Karpas-422 (cell line): ENCODE measurements around the gene MAP3K8. TPM values are rescaled to one million over a fixed set of nuclear protein-coding genes. Genes with fewer than 3 reads are reported as not detected.
"Not testable (repeated sequence)": the region's sequence is repeated elsewhere in the genome, so short reads cannot be mapped to it uniquely, and the experiment has no call there.

Experiments used
- DNase-seq: peaks from one replicate; pipeline ENCODE4 v3.0.0-alpha.2; 2015
- H2AFZ ChIP-seq: fragments of 200-600 bp; sonication (generic); 2 replicates; pipeline ENCODE4 v1.6.1; 2014; ENCODE audit warnings: antibody characterized with exemption, low read length, mixed read lengths
- H3K27ac ChIP-seq: fragments of 200-600 bp; sonication (generic); 2 replicates; pipeline ENCODE4 v1.5.1; 2014; ENCODE audit warnings: mild to moderate bottlenecking, low read length, moderate library complexity
- H3K27me3 ChIP-seq: fragments of 200-600 bp; sonication (generic); 2 replicates; pipeline ENCODE4 v1.6.1; 2014; ENCODE audit warnings: low read length, mixed read lengths
- H3K36me3 ChIP-seq: fragments of 200-600 bp; sonication (generic); 2 replicates; pipeline ENCODE4 v1.6.1; 2014; ENCODE audit warnings: low read length, mixed read lengths; ENCODE audit not compliant: insufficient read depth
- H3K4me1 ChIP-seq: fragments of 200-600 bp; sonication (generic); 2 replicates; pipeline ENCODE4 v1.6.1; 2014; ENCODE audit warnings: mild to moderate bottlenecking, low read length, mixed read lengths
- H3K4me2 ChIP-seq: fragments of 200-600 bp; sonication (generic); 2 replicates; pipeline ENCODE4 v1.6.1; 2014; ENCODE audit warnings: low read length, low read depth, mild to moderate bottlenecking; ENCODE audit not compliant: poor library complexity, severe bottlenecking
- H3K4me3 ChIP-seq: fragments of 200-600 bp; sonication (generic); 2 replicates; pipeline ENCODE4 v1.5.1; 2014; ENCODE audit warnings: mild to moderate bottlenecking, antibody characterized with exemption, low read length, mixed read lengths
- H3K79me2 ChIP-seq: fragments of 200-600 bp; sonication (generic); 2 replicates; pipeline ENCODE4 v1.6.1; 2014; ENCODE audit warnings: mild to moderate bottlenecking, low read length, mixed read lengths
- H3K9ac ChIP-seq: fragments of 200-600 bp; sonication (generic); 2 replicates; pipeline ENCODE4 v1.6.0; 2014; ENCODE audit warnings: low read length
- H3K9me2 ChIP-seq: fragments of 200-600 bp; sonication (generic), shearing (Covaris generic); replicated peaks from 2 replicates; pipeline ENCODE4 v1.6.0; 2014; ENCODE audit warnings: mild to moderate bottlenecking, low read length, moderate library complexity; ENCODE audit not compliant: insufficient read depth
- H3K9me3 ChIP-seq: fragments of 300-700, 200-600 bp; sonication (generic); 2 replicates; pipeline ENCODE4 v1.6.1; 2014; ENCODE audit warnings: low read length, mixed read lengths
- H4K20me1 ChIP-seq: fragments of 200-600 bp; sonication (generic); 2 replicates; pipeline ENCODE4 v1.6.1; 2014; ENCODE audit warnings: mild to moderate bottlenecking, antibody characterized with exemption, low read length, low read depth; ENCODE audit not compliant: insufficient read depth
- total RNA-seq: library from RNA; depleted of rRNA; stranded (reverse); fragments of >200 nt; shearing (Covaris generic); gene quantifications from 2 replicates; pipeline ENCODE4 v1.2.3, GENCODE V29; 2014; ENCODE audit warnings: low replicate concordance

MAP3K8 gene
- total RNA-seq, 1 experiment from 2014 or later, result 69.8 TPM

- peaks cover 46% of the 10 kb centered on the region for H3K36me3 ChIP-seq
Measured at GRCh38 chr10:30462513-30462912, 28.5 kb downstream of the MAP3K8 start.

GRCh38 chr10:30463944-30464451, 30.0 kb downstream of the MAP3K8 start:
- H3K27me3 ChIP-seq, result no peaks in the 10 kb centered on the region
- H2AFZ ChIP-seq, result no peak overlapping the region
- H3K9me2 ChIP-seq, result no peaks in the 10 kb centered on the region
- H3K9ac ChIP-seq, result no peak overlapping the region
- no peaks in the 10 kb centered on the region for H3K9me3 ChIP-seq
- H3K4me2 ChIP-seq, result no peak overlapping the region
- peaks cover 22% of the 10 kb centered on the region for H3K4me1 ChIP-seq
- H3K4me3 ChIP-seq, result no peak overlapping the region
- DNase-seq, result no peak
- H3K27ac ChIP-seq, result peak overlapping the region; percentile 18; the same call in 1 of the 2 replicates
- H4K20me1 ChIP-seq, result no peaks in the 10 kb centered on the region
- H3K79me2 ChIP-seq, result no peaks in the 10 kb centered on the region
- H3K36me3 ChIP-seq, result peaks cover 33% of the 10 kb centered on the region

More at GRCh38 chr10:30462513-30462912, 28.5 kb downstream of the MAP3K8 start:
- H2AFZ ChIP-seq, result no peak overlapping the region
- no peaks in the 10 kb centered on the region for H3K9me2 ChIP-seq
- no peak for DNase-seq
- H3K4me3 ChIP-seq, result no peak overlapping the region
- no peaks in the 10 kb centered on the region for H3K79me2 ChIP-seq
- no peaks in the 10 kb centered on the region for H3K27me3 ChIP-seq
- H3K4me2 ChIP-seq, result no peak overlapping the region
- no peaks in the 10 kb centered on the region for H4K20me1 ChIP-seq
- H3K27ac ChIP-seq, result peak overlapping the region; percentile 33
- no peak overlapping the region for H3K9ac ChIP-seq
- H3K9me3 ChIP-seq, result no peaks in the 10 kb centered on the region
- peaks cover 12% of the 10 kb centered on the region for H3K4me1 ChIP-seq

GRCh38 chr10:30464675-30465074, 30.7 kb downstream of the MAP3K8 start:
- Histone ChIP-seq H3K4me1 (peaks cover 22% of the 10 kb centered on the region), H3K27ac (peak overlapping the region; percentile 18; the same call in 1 of the 2 replicates)
- no peak for DNase-seq

GRCh38 chr10:30466445-30466844, 32.5 kb downstream of the MAP3K8 start:
- peaks cover 14% of the 10 kb centered on the region for H3K4me1 ChIP-seq
- H3K4me3 ChIP-seq, result no peak overlapping the region
- H3K27me3 ChIP-seq, result no peaks in the 10 kb centered on the region
- no peaks in the 10 kb centered on the region for H3K79me2 ChIP-seq
- no peak overlapping the region for H3K9ac ChIP-seq
- H3K9me3 ChIP-seq, result no peaks in the 10 kb centered on the region
- H3K9me2 ChIP-seq, result no peaks in the 10 kb centered on the region
- H3K4me2 ChIP-seq, result no peak overlapping the region
- DNase-seq, result no peak
- peaks cover 11% of the 10 kb centered on the region for H3K36me3 ChIP-seq
- no peak overlapping the region for H2AFZ ChIP-seq
- H3K27ac ChIP-seq, result peak overlapping the region; percentile 41; the same call in 1 of the 2 replicates
- H4K20me1 ChIP-seq, result no peaks in the 10 kb centered on the region

More at GRCh38 chr10:30464675-30465074, 30.7 kb downstream of the MAP3K8 start:
- Histone ChIP-seq H3K4me3 (no peak overlapping the region), H3K9ac (no peak overlapping the region), H4K20me1 (no peaks in the 10 kb centered on the region), H3K4me2 (no peak overlapping the region), H3K36me3 (peaks cover 26% of the 10 kb centered on the region), H3K79me2 (no peaks in the 10 kb centered on the region), H3K9me2 (no peaks in the 10 kb centered on the region), H3K27me3 (no peaks in the 10 kb centered on the region), H2AFZ (no peak overlapping the region), H3K9me3 (no peaks in the 10 kb centered on the region)

- Histone ChIP-seq H4K20me1 (no peaks in the 10 kb centered on the region), H3K27me3 (no peaks in the 10 kb centered on the region), H3K9me3 (no peaks in the 10 kb centered on the region), H2AFZ (peak overlapping the region; percentile 68), H3K4me3 (no peak overlapping the region; the same call in 1 of the 2 replicates), H3K36me3 (no peaks in the 10 kb centered on the region), H3K79me2 (no peaks in the 10 kb centered on the region), H3K4me2 (peak overlapping the region; percentile 49), H3K4me1 (peaks cover 11% of the 10 kb centered on the region), H3K9me2 (no peaks in the 10 kb centered on the region), H3K9ac (peak overlapping the region; percentile 13), H3K27ac (peak overlapping the region; percentile 68)
- DNase-seq, result peak; percentile 52
Measured at GRCh38 chr10:30467651-30468338, 33.8 kb downstream of the MAP3K8 start.

GRCh38 chr10:30472414-30473155, 38.6 kb downstream of the MAP3K8 start:
- DNase-seq, result no peak
- peaks cover 13% of the 10 kb centered on the region for H3K4me1 ChIP-seq
- H3K9me3 ChIP-seq, result no peaks in the 10 kb centered on the region
- no peaks in the 10 kb centered on the region for H3K9me2 ChIP-seq
- H2AFZ ChIP-seq, result no peak overlapping the region
- no peak overlapping the region for H3K4me3 ChIP-seq
- H4K20me1 ChIP-seq, result no peaks in the 10 kb centered on the region
- H3K79me2 ChIP-seq, result no peaks in the 10 kb centered on the region
- no peak overlapping the region for H3K4me2 ChIP-seq
- H3K36me3 ChIP-seq, result no peaks in the 10 kb centered on the region
- no peak overlapping the region for H3K27ac ChIP-seq
- no peak overlapping the region for H3K9ac ChIP-seq
- H3K27me3 ChIP-seq, result no peaks in the 10 kb centered on the region

GRCh38 chr10:30475515-30475914, 41.5 kb downstream of the MAP3K8 start:
- H3K4me3 ChIP-seq, DNase-seq, H2AFZ ChIP-seq, H3K9me3 ChIP-seq, H3K4me2 ChIP-seq, H4K20me1 ChIP-seq, H3K79me2 ChIP-seq, H3K4me1 ChIP-seq, H3K27me3 ChIP-seq, H3K27ac ChIP-seq, H3K9me2 ChIP-seq, H3K36me3 ChIP-seq, H3K9ac ChIP-seq: not testable (repeated sequence)

- no peak overlapping the region for H3K4me2 ChIP-seq
- no peak overlapping the region for H3K27ac ChIP-seq
- H3K4me1 ChIP-seq, result peaks cover 3% of the 10 kb centered on the region; the same call in 1 of the 2 replicates
- no peaks in the 10 kb centered on the region for H3K9me2 ChIP-seq
- no peaks in the 10 kb centered on the region for H4K20me1 ChIP-seq
- no peaks in the 10 kb centered on the region for H3K36me3 ChIP-seq
- DNase-seq, result no peak
- no peaks in the 10 kb centered on the region for H3K79me2 ChIP-seq
- no peaks in the 10 kb centered on the region for H3K27me3 ChIP-seq
- H3K4me3 ChIP-seq, result no peak overlapping the region
- no peak overlapping the region for H2AFZ ChIP-seq
- H3K9me3 ChIP-seq, result no peaks in the 10 kb centered on the region
- H3K9ac ChIP-seq, result no peak overlapping the region
Measured at GRCh38 chr10:30476511-30477155, 42.6 kb downstream of the MAP3K8 start.
